Caco-2 (cell line): ENCODE results near the gene TEAD3. TPM values are rescaled to one million over a fixed set of nuclear protein-coding genes. Genes with fewer than 3 reads are reported as not detected.

Source experiments
- BruUV-seq: library from RNA; stranded (reverse); fragments of 400-500 nt; replicated peaks from 2 replicates; lab custom pipeline; 2021; lab: Mats Ljungman, UMichigan
- CTCF ChIA-PET: fragments of 300-600 bp; sonication (Branson Sonifier 250); formaldehyde crosslinking; loops from one replicate; lab custom pipeline; 2022; ENCODE audit warnings: antibody characterized with exemption; lab: Charles Lee
- POLR2A ChIA-PET: fragments of 300-600 bp; sonication (Branson Sonifier 250); formaldehyde crosslinking; loops from one replicate; lab custom pipeline; 2022; ENCODE audit warnings: antibody characterized with exemption; lab: Charles Lee
- DNase-seq, 2 experiments: peaks; one replicate each; pipeline versions ENCODE4 v3.0.0 to v3.0.0-alpha.2; 2020 to 2022
- H3K27me3 ChIP-seq: replicated peaks from 2 replicates; pipeline ENCODE4 v1.6.0; 2011; ENCODE audit warnings: low read length; ENCODE audit not compliant: control insufficient read depth, insufficient read depth
- H3K36me3 ChIP-seq: 2 replicates; pipeline ENCODE4 v1.5.1; 2011; ENCODE audit warnings: low read length; ENCODE audit not compliant: control insufficient read depth, insufficient read depth
- H3K4me1 ChIP-seq: fragments of 250-450 bp; sonication (Bioruptor Pico); 2 replicates; pipeline ENCODE4 v1.5.1; 2020; ENCODE audit warnings: mild to moderate bottlenecking
- H3K4me3 ChIP-seq: 2 replicates; pipeline ENCODE4 v1.5.1; 2011; ENCODE audit warnings: low read depth, mild to moderate bottlenecking, control low read depth, low read length
- H3K9me3 ChIP-seq: fragments of 250-450 bp; sonication (Bioruptor Pico); 2 replicates; pipeline ENCODE4 v1.5.1; 2020; ENCODE audit warnings: mild to moderate bottlenecking, moderate library complexity
- H3K27ac Mint-ChIP-seq: one replicate; pipeline ENCODE4 v1.8.0; 2022; ENCODE audit warnings: mixed read lengths; ENCODE audit not compliant: unreplicated experiment
- H3K27me3 Mint-ChIP-seq: one replicate; pipeline ENCODE4 v1.8.0; 2022; ENCODE audit warnings: mixed read lengths; ENCODE audit not compliant: insufficient read depth, unreplicated experiment
- H3K36me3 Mint-ChIP-seq: one replicate; pipeline ENCODE4 v1.8.0; 2022; ENCODE audit warnings: mild to moderate bottlenecking, mixed read lengths; ENCODE audit not compliant: insufficient read depth, unreplicated experiment
- H3K4me1 Mint-ChIP-seq: one replicate; pipeline ENCODE4 v1.8.0; 2022; ENCODE audit warnings: low read depth, mixed read lengths; ENCODE audit not compliant: unreplicated experiment
- H3K4me3 Mint-ChIP-seq: one replicate; pipeline ENCODE4 v1.8.0; 2022; ENCODE audit warnings: mild to moderate bottlenecking, moderate library complexity, mixed read lengths; ENCODE audit not compliant: unreplicated experiment
- H3K9me3 Mint-ChIP-seq: one replicate; pipeline ENCODE4 v1.8.0; 2022; ENCODE audit warnings: mixed read lengths; ENCODE audit not compliant: unreplicated experiment
- CTCF ChIP-seq, 2 experiments: fragments of 200-600 bp in 1 of 2; IDR thresholded peaks; 1 replicate in 1 of 2; 2 replicates in 1 of 2; pipeline versions ENCODE4 v1.5.1 to v1.8.0; 2011 to 2022; ENCODE audit warnings: antibody characterized with exemption in 1 of 2, control low read depth in 1 of 2, inconsistent platforms in 1 of 2, low read depth in 1 of 2, low read length in 1 of 2, mild to moderate bottlenecking in 1 of 2, moderate library complexity in 1 of 2; ENCODE audit not compliant: insufficient read depth in 1 of 2, severe bottlenecking in 1 of 2, unreplicated experiment in 1 of 2
- intact Hi-C: fragments of 100-400 bp; cut with micrococcal nuclease; formaldehyde crosslinking; loops from one replicate; pipeline ENCODE4 v1.10.0; 2022; ENCODE audit not compliant: unreplicated experiment
- total RNA-seq: library from RNA; stranded (reverse); gene quantifications from 2 replicates; pipeline ENCODE4 v1.2.3, GENCODE V29; 2022

The TEAD3 gene
- total RNA-seq, 1 experiment from 2014 or later = 57.2 TPM

DNA sequence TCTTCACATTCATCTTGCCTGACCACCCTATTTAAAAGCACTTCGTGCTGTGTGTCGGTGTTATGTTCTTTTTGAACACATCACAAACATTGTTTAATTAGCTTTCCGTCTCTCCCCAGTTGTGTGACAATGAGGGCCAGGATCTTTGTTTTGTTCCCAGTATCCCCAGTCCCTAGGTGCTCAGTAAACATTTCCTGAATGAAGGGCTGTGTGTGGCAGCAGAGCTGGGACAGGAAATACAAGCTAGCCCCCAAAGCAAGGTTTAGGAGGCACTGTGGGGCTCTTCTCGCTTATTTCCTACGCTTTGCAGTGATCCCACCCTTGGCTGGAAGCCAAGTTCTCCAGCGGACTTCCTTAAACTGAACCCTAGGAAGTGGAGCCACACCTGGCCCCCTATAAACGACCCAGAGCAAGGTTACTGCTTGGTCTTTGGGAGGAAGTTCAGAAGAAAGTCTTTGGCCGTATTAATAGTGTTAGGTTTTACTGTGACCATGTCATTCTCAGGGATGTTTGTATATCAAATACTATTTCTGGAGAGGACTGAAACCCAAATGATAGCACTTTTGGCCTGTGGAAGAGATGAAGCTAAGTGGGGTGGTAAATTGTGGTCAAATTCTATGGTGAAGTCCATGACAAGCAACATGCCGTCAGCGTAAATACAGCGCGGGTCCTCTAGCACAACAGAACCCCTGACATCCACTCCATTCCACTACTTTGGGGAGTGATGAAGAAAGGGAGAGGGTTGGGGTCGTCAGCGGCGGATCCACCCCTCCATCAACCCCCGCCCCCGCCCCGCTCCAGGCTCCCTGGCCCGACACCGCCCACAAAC, 45.3 kb downstream of the TEAD3 start:
- BruUV-seq = no TSS peak
- Histone ChIP-seq H3K36me3 (no peaks in the 10 kb centered on the region), H3K9me3 (no peaks in the 10 kb centered on the region), H3K4me3 (peak overlapping the region; percentile 85), H3K4me1 (no peaks in the 10 kb centered on the region), H3K27me3 (no peaks in the 10 kb centered on the region)
- ChIA-PET POLR2A (interaction anchor here (1.2 kb wide), 1 partner anchor 16 kb away, joined by 6 read pairs; no protein-coding TSS in a partner anchor), CTCF (interaction anchor here (0.9 to 1.8 kb wide), 5 partner anchors 16 to 158 kb away, joined by 4 to 10 read pairs (median 4); partner anchors contain the start of genes PPARD and RPL10A)
- intact Hi-C loops = loop anchor here (1.0 kb wide), 1 partner anchor 17 kb away; the partner anchor contains the start of gene RPL10A
- H3K27ac Mint-ChIP-seq = no peak overlapping the region
- no peaks in the 10 kb centered on the region for H3K27me3 Mint-ChIP-seq
- no peaks in the 10 kb centered on the region for H3K9me3 Mint-ChIP-seq
- peaks cover 7% of the 10 kb centered on the region for H3K4me1 Mint-ChIP-seq
- H3K36me3 Mint-ChIP-seq = peaks cover 10% of the 10 kb centered on the region
- peak overlapping the region; percentile 74 for H3K4me3 Mint-ChIP-seq
- no peak for DNase-seq
- TF ChIP-seq CTCF (IDR thresholded peaks at IDR 0.05; ENCODE audit: insufficient read depth in 1 of 2, low read depth in 1 of 2, low read length in 1 of 2, severe bottlenecking in 1 of 2, unreplicated experiment in 1 of 2) = no peak

DNA sequence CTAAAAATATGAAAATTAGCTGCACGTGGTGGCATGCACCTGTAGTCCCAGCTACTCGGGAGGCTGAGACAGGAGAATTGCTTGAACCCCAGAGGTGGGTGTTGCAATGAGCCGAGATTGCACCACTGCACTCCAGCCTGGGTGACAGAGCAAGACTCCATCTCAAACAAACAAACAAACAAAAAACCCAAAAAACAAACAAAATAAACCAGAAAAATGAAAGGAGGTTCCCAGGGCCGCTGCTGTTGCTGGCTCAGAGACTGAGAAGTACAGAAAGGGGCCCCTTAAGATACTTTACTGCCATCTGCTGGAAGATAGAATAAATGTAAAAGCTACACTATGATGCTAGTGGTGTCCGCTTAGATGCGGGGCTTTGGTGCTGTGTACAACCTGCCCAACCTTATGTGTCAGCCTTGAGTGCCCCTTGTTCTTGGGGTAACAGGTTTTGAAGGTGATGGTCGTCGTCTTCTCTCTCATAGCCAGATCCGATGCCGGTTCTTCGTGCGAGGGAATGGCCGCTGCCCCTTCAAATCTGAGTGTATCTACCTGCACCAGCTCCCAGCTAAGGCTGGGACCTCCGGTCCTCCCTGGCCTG, 47.5 kb downstream of the TEAD3 start:
- Mint-ChIP-seq H3K4me1 (peaks cover 7% of the 10 kb centered on the region), H3K27me3 (no peaks in the 10 kb centered on the region), H3K27ac (no peak overlapping the region), H3K9me3 (no peaks in the 10 kb centered on the region), H3K36me3 (no peaks in the 10 kb centered on the region), H3K4me3 (no peak overlapping the region)
- TF ChIP-seq CTCF (IDR thresholded peaks at IDR 0.05; ENCODE audit: insufficient read depth in 1 of 2, low read depth in 1 of 2, low read length in 1 of 2, severe bottlenecking in 1 of 2, unreplicated experiment in 1 of 2) = peak; percentile 70 to 73
- no peak overlapping the region for H3K4me3 ChIP-seq
- no TSS peak for BruUV-seq
- peak in 1 of 2 experiments; percentile 58 for DNase-seq
- ChIA-PET POLR2A (interaction anchor here (0.6 to 1.0 kb wide), 2 partner anchors 30 to 33 kb away, joined by 3 to 4 read pairs; no protein-coding TSS in a partner anchor), CTCF (interaction anchor here (0.6 to 2.5 kb wide), 17 partner anchors 17 to 528 kb away, joined by 3 to 50 read pairs (median 3); partner anchors contain the start of genes DEF6 and PPARD)
- no peaks in the 10 kb centered on the region for H3K4me1 ChIP-seq
- H3K27me3 ChIP-seq = no peaks in the 10 kb centered on the region
- no peaks in the 10 kb centered on the region for H3K9me3 ChIP-seq
- no peaks in the 10 kb centered on the region for H3K36me3 ChIP-seq
- intact Hi-C loops = loop anchor here (1.0 to 5.0 kb wide), 5 partner anchors 34 to 152 kb away; partner anchors contain the start of genes DEF6 and PPARD

DNA sequence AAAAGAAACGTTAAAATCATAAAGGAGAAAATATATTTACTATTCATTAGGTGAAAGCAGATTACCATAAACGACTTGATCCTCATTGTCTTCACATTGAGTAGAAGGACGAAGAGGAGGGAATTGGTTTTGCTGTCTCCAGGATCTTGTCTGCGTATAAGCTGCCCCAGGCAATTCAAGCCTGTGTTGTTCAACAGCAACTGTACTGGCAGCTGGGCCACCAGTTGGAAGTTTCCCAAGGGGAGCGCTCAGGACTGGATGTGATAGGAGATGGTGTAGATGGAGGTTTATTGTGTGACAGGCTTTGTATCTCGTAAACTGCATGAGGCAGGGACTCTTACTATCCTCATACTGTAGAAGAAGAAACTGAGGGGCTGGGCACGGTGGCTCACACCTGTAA, 48.7 kb downstream of the TEAD3 start:
- DNase-seq = no peak
- intact Hi-C loops = loop anchor here (2.0 to 5.0 kb wide), 2 partner anchors 46 to 77 kb away; no protein-coding TSS in a partner anchor
- BruUV-seq = no TSS peak
- H3K27ac Mint-ChIP-seq = no peak overlapping the region
- no peaks in the 10 kb centered on the region for H3K27me3 ChIP-seq
- no peaks in the 10 kb centered on the region for H3K9me3 ChIP-seq
- CTCF ChIA-PET = interaction anchor here (0.6 to 2.5 kb wide), 3 partner anchors 10 to 575 kb away, joined by 3 to 50 read pairs (median 5); partner anchors contain the start of gene PPARD
- POLR2A ChIA-PET = no interaction called here
- H3K4me3 Mint-ChIP-seq = no peak overlapping the region
- TF ChIP-seq CTCF (IDR thresholded peaks at IDR 0.05; ENCODE audit: insufficient read depth in 1 of 2, low read depth in 1 of 2, low read length in 1 of 2, severe bottlenecking in 1 of 2, unreplicated experiment in 1 of 2) = no peak
- H3K36me3 ChIP-seq = no peaks in the 10 kb centered on the region
- H3K4me3 ChIP-seq = no peak overlapping the region
- no peaks in the 10 kb centered on the region for H3K27me3 Mint-ChIP-seq
- H3K4me1 Mint-ChIP-seq = peaks cover 7% of the 10 kb centered on the region
- no peaks in the 10 kb centered on the region for H3K9me3 Mint-ChIP-seq
- H3K36me3 Mint-ChIP-seq = no peaks in the 10 kb centered on the region
- H3K4me1 ChIP-seq = no peaks in the 10 kb centered on the region
